Right ventricle myocardium inferior (tissue), 1 donor: ENCODE measurements around the gene ADORA2A. TPM values are rescaled to one million over a fixed set of nuclear protein-coding genes. Genes with fewer than 3 reads are reported as not detected.
A peak's percentile ranks its signal among the peaks of the same experiment; 100 is the strongest.

Experiments used
- ATAC-seq: fragments of 200-7000 bp; cut with Tn5 transposase; one replicate; pipeline ENCODE4 v1.9.1; 2020; ENCODE audit warnings: mild to moderate bottlenecking, moderate library complexity
- DNase-seq: peaks from one replicate; pipeline ENCODE4 v3.0.0; 2021; ENCODE audit errors: missing footprints
- intact Hi-C: fragments of 100-400 bp; cut with DNase I; formaldehyde crosslinking; loops from one replicate; pipeline ENCODE4 v1.11.0; 2022
- total RNA-seq: library from RNA; stranded (reverse); fragmentation: NEBNext Ultra II Directional; extraction: Animal tissue kit (Norgen Biotek cat#: 25700); gene quantifications from one replicate; pipeline ENCODE4 v1.2.1, GENCODE V29; 2021
- donor health status: DM: no; HTN: yes; CAD: no; lungs with severe emphysema.

The ADORA2A gene
- total RNA-seq, 1 donor from 2014 or later: 4.3 TPM

GRCh38 chr22:24414984-24415945 is 12.1 kb upstream of the ADORA2A start:
- no peak for DNase-seq
- intact Hi-C loops: no loop called here
- no peak for ATAC-seq

- intact Hi-C loops: no loop called here
- DNase-seq (no peak), ATAC-seq (no peak)
Measured at GRCh38 chr22:24416095-24416494, 11.3 kb upstream of the ADORA2A start.

- ATAC-seq (no peak), DNase-seq (no peak)
- intact Hi-C loops: no loop called here
Measured at GRCh38 chr22:24416611-24417010, 10.8 kb upstream of the ADORA2A start.

GRCh38 chr22:24417200-24417599 is 10.2 kb upstream of the ADORA2A start:
- intact Hi-C loops: no loop called here
- ATAC-seq (no peak), DNase-seq (no peak)

GRCh38 chr22:24417901-24418641 is 9.3 kb upstream of the ADORA2A start:
- intact Hi-C loops: no loop called here
- ATAC-seq (no peak), DNase-seq (no peak)

- intact Hi-C loops: no loop called here
- DNase-seq (no peak), ATAC-seq (no peak)
Measured at GRCh38 chr22:24418786-24419474, 8.5 kb upstream of the ADORA2A start.

GRCh38 chr22:24419475-24419850 is 7.9 kb upstream of the ADORA2A start:
- intact Hi-C loops: no loop called here
- ATAC-seq (no peak), DNase-seq (no peak)

- DNase-seq: no peak
- no peak for ATAC-seq
Measured at GRCh38 chr22:24420072-24420976, 7.1 kb upstream of the ADORA2A start.

GRCh38 chr22:24420977-24421343 is 6.4 kb upstream of the ADORA2A start:
- DNase-seq: peak; percentile 42

More at GRCh38 chr22:24420072-24420976, 7.1 kb upstream of the ADORA2A start:
- intact Hi-C loops: loop anchor here (5.0 kb wide), 2 partner anchors 82 to 93 kb away; no protein-coding TSS in a partner anchor

GRCh38 chr22:24421428-24421931 is 5.9 kb upstream of the ADORA2A start:
- ATAC-seq: no peak
- no peak for DNase-seq
- intact Hi-C loops: loop anchor here (5.0 kb wide), 2 partner anchors 81 to 94 kb away; no protein-coding TSS in a partner anchor

More at GRCh38 chr22:24420977-24421343, 6.4 kb upstream of the ADORA2A start:
- ATAC-seq: no peak
- intact Hi-C loops: loop anchor here (5.0 kb wide), 2 partner anchors 81 to 94 kb away; no protein-coding TSS in a partner anchor

GRCh38 chr22:24422102-24422665 is 5.2 kb upstream of the ADORA2A start:
- DNase-seq (no peak), ATAC-seq (no peak)
- intact Hi-C loops: loop anchor here (5.0 kb wide), 2 partner anchors 80 to 95 kb away; no protein-coding TSS in a partner anchor

- intact Hi-C loops: loop anchor here (5.0 kb wide), 2 partner anchors 79 to 96 kb away; no protein-coding TSS in a partner anchor
- DNase-seq: peak; percentile 90
- peak; percentile 65 for ATAC-seq
Measured at GRCh38 chr22:24423519-24424000, 3.8 kb upstream of the ADORA2A start.

GRCh38 chr22:24424001-24424900 is 3.1 kb upstream of the ADORA2A start:
- DNase-seq: peak; percentile 76
- peak; percentile 14 for ATAC-seq
- intact Hi-C loops: loop anchor here (5.0 kb wide), 2 partner anchors 78 to 97 kb away; no protein-coding TSS in a partner anchor

- DNase-seq: peak; percentile 71
- intact Hi-C loops: loop anchor here (5.0 kb wide), 2 partner anchors 77 to 98 kb away; no protein-coding TSS in a partner anchor
- ATAC-seq: no peak
Measured at GRCh38 chr22:24424901-24425775, 2.3 kb upstream of the ADORA2A start.

- DNase-seq: no peak
- ATAC-seq: no peak
- intact Hi-C loops: no loop called here
Measured at GRCh38 chr22:24426436-24426835, 963 bp upstream of the ADORA2A start.
